Lower leg skin (tissue), 3 donors: ENCODE data around the gene NAA10.

ENCODE experiments used
- CTCF ChIP-seq, 3 donors: fragments of 450-650 bp; IDR thresholded peaks; one replicate each; pipeline ENCODE4 v1.5.1; 2016; ENCODE audit warnings: antibody characterized with exemption in 3 of 3, mild to moderate bottlenecking in 3 of 3, moderate library complexity in 2 of 3
- POLR2A ChIP-seq, 2 donors: fragments of 450-650 bp; IDR thresholded peaks; one replicate each; pipeline ENCODE4 v1.6.1; 2016 to 2017; ENCODE audit warnings: antibody characterized with exemption in 2 of 2, mild to moderate bottlenecking in 1 of 2, moderate library complexity in 1 of 2

- TF ChIP-seq CTCF (IDR thresholded peaks at IDR 0.05) (no peak), POLR2A (IDR thresholded peaks at IDR 0.05) (no peak)
Measured at GRCh38 chrX:153901753-153902140, 33.1 kb downstream of the NAA10 start.
